ENCODE measurements around the gene NTM. TPM values are rescaled to one million over a fixed set of nuclear protein-coding genes. Genes with fewer than 3 reads are reported as not detected.

NTM gene
- total RNA-seq, 1 experiment from 2014 or later = not detected

- no peak for TF ChIP-seq TCF7L2 (IDR thresholded peaks at IDR 0.05; ENCODE audit: borderline replicate concordance, extremely low read depth, insufficient read depth, insufficient read length)
- TF ChIP-seq, protein P1, sequence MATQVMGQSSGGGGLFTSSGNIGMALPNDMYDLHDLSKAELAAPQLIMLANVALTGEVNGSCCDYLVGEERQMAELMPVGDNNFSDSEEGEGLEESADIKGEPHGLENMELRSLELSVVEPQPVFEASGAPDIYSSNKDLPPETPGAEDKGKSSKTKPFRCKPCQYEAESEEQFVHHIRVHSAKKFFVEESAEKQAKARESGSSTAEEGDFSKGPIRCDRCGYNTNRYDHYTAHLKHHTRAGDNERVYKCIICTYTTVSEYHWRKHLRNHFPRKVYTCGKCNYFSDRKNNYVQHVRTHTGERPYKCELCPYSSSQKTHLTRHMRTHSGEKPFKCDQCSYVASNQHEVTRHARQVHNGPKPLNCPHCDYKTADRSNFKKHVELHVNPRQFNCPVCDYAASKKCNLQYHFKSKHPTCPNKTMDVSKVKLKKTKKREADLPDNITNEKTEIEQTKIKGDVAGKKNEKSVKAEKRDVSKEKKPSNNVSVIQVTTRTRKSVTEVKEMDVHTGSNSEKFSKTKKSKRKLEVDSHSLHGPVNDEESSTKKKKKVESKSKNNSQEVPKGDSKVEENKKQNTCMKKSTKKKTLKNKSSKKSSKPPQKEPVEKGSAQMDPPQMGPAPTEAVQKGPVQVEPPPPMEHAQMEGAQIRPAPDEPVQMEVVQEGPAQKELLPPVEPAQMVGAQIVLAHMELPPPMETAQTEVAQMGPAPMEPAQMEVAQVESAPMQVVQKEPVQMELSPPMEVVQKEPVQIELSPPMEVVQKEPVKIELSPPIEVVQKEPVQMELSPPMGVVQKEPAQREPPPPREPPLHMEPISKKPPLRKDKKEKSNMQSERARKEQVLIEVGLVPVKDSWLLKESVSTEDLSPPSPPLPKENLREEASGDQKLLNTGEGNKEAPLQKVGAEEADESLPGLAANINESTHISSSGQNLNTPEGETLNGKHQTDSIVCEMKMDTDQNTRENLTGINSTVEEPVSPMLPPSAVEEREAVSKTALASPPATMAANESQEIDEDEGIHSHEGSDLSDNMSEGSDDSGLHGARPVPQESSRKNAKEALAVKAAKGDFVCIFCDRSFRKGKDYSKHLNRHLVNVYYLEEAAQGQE (IDR thresholded peaks at IDR 0.05; ENCODE audit: low read depth) = no peak
- no peak for TF ChIP-seq ZFX (IDR thresholded peaks at IDR 0.05)
- no peak for TF ChIP-seq RAD21 (IDR thresholded peaks at IDR 0.05; ENCODE audit: low read depth)
These were observed 165.7 kb downstream of the NTM start (continued) for GRCh38 chr11:131536159-131536558.

DNA sequence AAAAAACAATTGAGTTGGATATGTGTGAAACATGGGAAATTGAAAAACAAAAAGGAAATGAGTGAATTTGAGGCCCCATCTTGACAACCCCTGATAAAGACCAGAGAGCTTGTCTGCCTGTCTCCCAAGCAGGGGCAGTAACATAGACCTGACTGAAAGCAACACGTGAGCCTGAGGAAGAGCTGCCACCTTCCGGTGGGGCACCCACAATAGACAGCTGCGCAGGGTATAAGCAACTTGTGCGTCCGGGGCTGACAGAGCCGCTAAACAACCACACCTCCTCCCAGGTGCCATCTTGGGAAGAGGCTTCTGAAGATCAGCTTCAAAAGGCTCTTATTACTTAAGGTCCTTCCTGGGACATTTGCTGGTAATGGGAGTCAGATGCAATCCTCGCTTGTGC lies 166.8 kb downstream of the NTM start:
- peaks cover 0 to 3% of the 10 kb centered on the region in 2 experiments; a peak in 2 of 4 replicates for H3K9me3 ChIP-seq (ENCODE audit: control insufficient read depth in 1 of 2, insufficient read depth in 1 of 2, low read depth in 1 of 2, low read length in 2 of 2)
- H3K27me3 ChIP-seq (ENCODE audit: insufficient read depth, low read length) = no peaks in the 10 kb centered on the region
- no peaks in the 10 kb centered on the region for H3K9me2 ChIP-seq (ENCODE audit: insufficient read depth)
- TF ChIP-seq, protein P2, sequence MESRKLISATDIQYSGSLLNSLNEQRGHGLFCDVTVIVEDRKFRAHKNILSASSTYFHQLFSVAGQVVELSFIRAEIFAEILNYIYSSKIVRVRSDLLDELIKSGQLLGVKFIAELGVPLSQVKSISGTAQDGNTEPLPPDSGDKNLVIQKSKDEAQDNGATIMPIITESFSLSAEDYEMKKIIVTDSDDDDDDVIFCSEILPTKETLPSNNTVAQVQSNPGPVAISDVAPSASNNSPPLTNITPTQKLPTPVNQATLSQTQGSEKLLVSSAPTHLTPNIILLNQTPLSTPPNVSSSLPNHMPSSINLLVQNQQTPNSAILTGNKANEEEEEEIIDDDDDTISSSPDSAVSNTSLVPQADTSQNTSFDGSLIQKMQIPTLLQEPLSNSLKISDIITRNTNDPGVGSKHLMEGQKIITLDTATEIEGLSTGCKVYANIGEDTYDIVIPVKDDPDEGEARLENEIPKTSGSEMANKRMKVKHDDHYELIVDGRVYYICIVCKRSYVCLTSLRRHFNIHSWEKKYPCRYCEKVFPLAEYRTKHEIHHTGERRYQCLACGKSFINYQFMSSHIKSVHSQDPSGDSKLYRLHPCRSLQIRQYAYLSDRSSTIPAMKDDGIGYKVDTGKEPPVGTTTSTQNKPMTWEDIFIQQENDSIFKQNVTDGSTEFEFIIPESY (IDR thresholded peaks at IDR 0.05; ENCODE audit: extremely low read depth, insufficient replicate concordance, low read length) = no peak
- no peak for TF ChIP-seq EZH2 (IDR thresholded peaks at IDR 0.05)
- H3K9ac ChIP-seq (ENCODE audit: low read length) = no peak overlapping the region
- DNase-seq (ENCODE audit: low read depth, low spot score) (no peak), ATAC-seq (no peak)
- POLR2A ChIA-PET = no interaction called here
- H3K4me1 ChIP-seq (ENCODE audit: control insufficient read depth in 1 of 2, insufficient read depth in 2 of 2, low read length in 2 of 2) = no peaks in the 10 kb centered on the region
- no peaks in the 10 kb centered on the region for H4K20me1 ChIP-seq (ENCODE audit: insufficient read depth)
- H3K27ac ChIP-seq (ENCODE audit: low read depth, low read length) = no peak overlapping the region
- CTCF ChIA-PET = no interaction called here
- no TSS peak for BruUV-seq (replicated peaks)
- intact Hi-C loops (cut with micrococcal nuclease) = no loop called here
- H3K36me3 ChIP-seq (ENCODE audit: control insufficient read depth in 1 of 2, insufficient read depth in 2 of 2, low read length in 2 of 2) = no peaks in the 10 kb centered on the region
- RAD21 ChIA-PET (ENCODE audit: low non-redundant PET in 1 of 2, low total read pairs in 2 of 2, uncharacterized antibody in 2 of 2, unreplicated experiment in 2 of 2) = no interaction called here
- no peaks in the 10 kb centered on the region for H3K79me2 ChIP-seq (ENCODE audit: insufficient read depth, low read length)
- no peak overlapping the region for H3K4me3 ChIP-seq (replicated peaks in 1 of 2; ENCODE audit: low read depth in 1 of 2, low read length in 2 of 2)
- H3K4me2 ChIP-seq (ENCODE audit: low read length) = no peak overlapping the region
- no peak overlapping the region for H2AFZ ChIP-seq (ENCODE audit: low read depth, low read length, poor library complexity, severe bottlenecking)

Measured in HCT116 (cell line).